H9 (cell line): Measurements from ENCODE around the gene TYMP. TPM values are rescaled to one million over a fixed set of nuclear protein-coding genes. Genes with fewer than 3 reads are reported as not detected.
A peak's percentile ranks its signal among the peaks of the same experiment; 100 is the strongest.

Source experiments
- DNase-seq: peaks from one replicate; pipeline ENCODE4 v3.0.0-alpha.2; 2017
- H2AFZ ChIP-seq: one replicate; pipeline ENCODE4 v1.6.1; 2013; ENCODE audit warnings: mild to moderate bottlenecking, low read length, control low read depth, moderate library complexity
- H2AK5ac ChIP-seq: 2 replicates; pipeline ENCODE4 v1.6.1; 2013; ENCODE audit warnings: low read length, control low read depth, mixed read lengths; ENCODE audit not compliant: insufficient read length
- H2BK120ac ChIP-seq: one replicate; pipeline ENCODE4 v1.6.1; 2013; ENCODE audit warnings: low read depth, mild to moderate bottlenecking, low read length, control low read depth, inconsistent platforms; ENCODE audit not compliant: poor library complexity, severe bottlenecking
- H2BK12ac ChIP-seq: 2 replicates; pipeline ENCODE4 v1.6.1; 2013; ENCODE audit warnings: low read length, control low read depth, mixed read lengths, low read depth; ENCODE audit not compliant: insufficient read length
- H2BK15ac ChIP-seq: 2 replicates; pipeline ENCODE4 v1.6.1; 2013; ENCODE audit warnings: low read depth, low read length, control low read depth
- H2BK20ac ChIP-seq: one replicate; pipeline ENCODE4 v1.6.1; 2013; ENCODE audit warnings: low read depth, mild to moderate bottlenecking, low read length, control low read depth, inconsistent platforms; ENCODE audit not compliant: poor library complexity, severe bottlenecking
- H2BK5ac ChIP-seq: 2 replicates; pipeline ENCODE4 v1.6.1; 2013; ENCODE audit warnings: low read length, control low read depth, mixed read lengths; ENCODE audit not compliant: insufficient read length
- H3K14ac ChIP-seq: 2 replicates; pipeline ENCODE4 v1.6.1; 2013; ENCODE audit warnings: low read length, control low read depth; ENCODE audit not compliant: insufficient read depth
- H3K18ac ChIP-seq: 2 replicates; pipeline ENCODE4 v1.6.1; 2013; ENCODE audit warnings: low read depth, mild to moderate bottlenecking, mixed read lengths, low read length, control low read depth; ENCODE audit not compliant: insufficient read length
- H3K23ac ChIP-seq: 2 replicates; pipeline ENCODE4 v1.6.1; 2013; ENCODE audit warnings: low read length, control low read depth, mixed read lengths, low read depth; ENCODE audit not compliant: insufficient read length
- H3K23me2 ChIP-seq: 2 replicates; pipeline ENCODE4 v1.6.1; 2013; ENCODE audit warnings: low read depth, mild to moderate bottlenecking, mixed read lengths, low read length, control low read depth; ENCODE audit not compliant: insufficient read length, poor library complexity, severe bottlenecking
- H3K27ac ChIP-seq: 2 replicates; pipeline ENCODE4 v1.5.1; 2013; ENCODE audit warnings: low read length, control low read depth, mixed read lengths, low read depth; ENCODE audit not compliant: insufficient read length
- H3K27me3 ChIP-seq: 2 replicates; pipeline ENCODE4 v1.6.1; 2013; ENCODE audit warnings: low read length, control low read depth, inconsistent platforms; ENCODE audit not compliant: insufficient read depth
- H3K4ac ChIP-seq: 2 replicates; pipeline ENCODE4 v1.6.1; 2013; ENCODE audit warnings: low read depth, mild to moderate bottlenecking, control low read depth, inconsistent platforms, low read length, moderate library complexity
- H3K4me1 ChIP-seq: 2 replicates; pipeline ENCODE4 v1.6.1; 2013; ENCODE audit warnings: low read length, control low read depth, inconsistent platforms; ENCODE audit not compliant: insufficient read depth
- H3K4me2 ChIP-seq: 2 replicates; pipeline ENCODE4 v1.6.1; 2013; ENCODE audit warnings: low read length, control low read depth, mixed read lengths; ENCODE audit not compliant: insufficient read length, insufficient read depth
- H3K56ac ChIP-seq: 2 replicates; pipeline ENCODE4 v1.6.1; 2013; ENCODE audit warnings: low read depth, mild to moderate bottlenecking, mixed read lengths, low read length, control low read depth; ENCODE audit not compliant: insufficient read length
- H3K79me1 ChIP-seq: 2 replicates; pipeline ENCODE4 v1.6.1; 2013; ENCODE audit warnings: low read depth, mild to moderate bottlenecking, moderate library complexity, low read length, control low read depth, inconsistent platforms; ENCODE audit not compliant: insufficient read depth, poor library complexity, severe bottlenecking
- H3K79me2 ChIP-seq: 2 replicates; pipeline ENCODE4 v1.6.1; 2013; ENCODE audit warnings: low read length, control low read depth, inconsistent platforms; ENCODE audit not compliant: insufficient read depth
- H3K9ac ChIP-seq: 2 replicates; pipeline ENCODE4 v1.6.1; 2013; ENCODE audit warnings: low read length, control low read depth, mixed read lengths; ENCODE audit not compliant: insufficient read length; ENCODE audit errors: extremely low read depth
- H3K9me3 ChIP-seq: one replicate; pipeline ENCODE4 v1.6.1; 2013; ENCODE audit warnings: low read depth, low read length, inconsistent platforms; ENCODE audit not compliant: control insufficient read depth
- H3T11ph ChIP-seq: one replicate; pipeline ENCODE4 v1.6.1; 2013; ENCODE audit warnings: mild to moderate bottlenecking, low read length, control low read depth, inconsistent platforms
- H4K20me1 ChIP-seq: one replicate; pipeline ENCODE4 v1.6.1; 2013; ENCODE audit not compliant: control insufficient read depth, insufficient read length, insufficient read depth
- H4K5ac ChIP-seq: 2 replicates; pipeline ENCODE4 v1.6.1; 2013; ENCODE audit warnings: low read depth, mild to moderate bottlenecking, mixed read lengths, low read length, control low read depth; ENCODE audit not compliant: insufficient read length
- H4K8ac ChIP-seq: replicated peaks from 2 replicates; pipeline ENCODE4 v1.6.1; 2013; ENCODE audit warnings: low read length, control low read depth, mixed read lengths, low read depth; ENCODE audit not compliant: insufficient read length
- H4K91ac ChIP-seq: 2 replicates; pipeline ENCODE4 v1.6.1; 2013; ENCODE audit warnings: low read depth, mild to moderate bottlenecking, moderate library complexity, mixed read lengths, low read length, control low read depth; ENCODE audit not compliant: insufficient read length
- H3K27ac Mint-ChIP-seq, 3 experiments: 2 replicates in 2 of 3; 3 replicates in 1 of 3; pipeline ENCODE4 v1.8.0; 2020 to 2021; ENCODE audit warnings: mixed read lengths in 3 of 3, mild to moderate bottlenecking in 1 of 3, moderate library complexity in 1 of 3
- H3K27me3 Mint-ChIP-seq: 2 replicates; pipeline ENCODE4 v1.8.0; 2021; ENCODE audit warnings: low read depth, mild to moderate bottlenecking, moderate library complexity, mixed read lengths
- H3K36me3 Mint-ChIP-seq, 3 experiments: 2 replicates in 2 of 3; 3 replicates in 1 of 3; pipeline ENCODE4 v1.8.0; 2020 to 2021; ENCODE audit warnings: low read depth in 3 of 3, mixed read lengths in 3 of 3; ENCODE audit not compliant: insufficient read depth in 1 of 3
- H3K4me1 Mint-ChIP-seq, 2 experiments: 2 replicates each; pipeline ENCODE4 v1.8.0; 2020; ENCODE audit warnings: mixed read lengths in 2 of 2
- H3K4me3 Mint-ChIP-seq, 2 experiments: 2 replicates in 1 of 2; 3 replicates in 1 of 2; pipeline ENCODE4 v1.8.0; 2020 to 2021; ENCODE audit warnings: mild to moderate bottlenecking in 2 of 2, mixed read lengths in 2 of 2, moderate library complexity in 1 of 2
- H3K9me3 Mint-ChIP-seq, 2 experiments: 2 replicates in 1 of 2; 3 replicates in 1 of 2; pipeline ENCODE4 v1.8.0; 2020; ENCODE audit warnings: mild to moderate bottlenecking in 2 of 2, mixed read lengths in 2 of 2, moderate library complexity in 1 of 2
- CTCF ChIP-seq: fragments of 200-600 bp; sonication (generic); conservative IDR thresholded peaks from 3 replicates; pipeline ENCODE4 v1.8.0; 2021; ENCODE audit warnings: antibody characterized with exemption, mild to moderate bottlenecking
- WGBS: extraction: QIAGEN DNeasy Blood & Tissue Kit; methylation state at CpG from one replicate; pipeline ENCODE4 v1.1.7; 2013; ENCODE audit warnings: missing lambda C conversion rate, low lambda C conversion rate, mixed read lengths; ENCODE audit not compliant: insufficient read length; ENCODE audit errors: extremely low coverage; 5-methylcytosine and 5-hydroxymethylcytosine counted together
- total RNA-seq: library from RNA; stranded (reverse); gene quantifications from 2 replicates; pipeline ENCODE4 v1.2.1, GENCODE V29; 2021

TYMP gene
- total RNA-seq, 1 experiment from 2014 or later, result 1.0 TPM

DNA sequence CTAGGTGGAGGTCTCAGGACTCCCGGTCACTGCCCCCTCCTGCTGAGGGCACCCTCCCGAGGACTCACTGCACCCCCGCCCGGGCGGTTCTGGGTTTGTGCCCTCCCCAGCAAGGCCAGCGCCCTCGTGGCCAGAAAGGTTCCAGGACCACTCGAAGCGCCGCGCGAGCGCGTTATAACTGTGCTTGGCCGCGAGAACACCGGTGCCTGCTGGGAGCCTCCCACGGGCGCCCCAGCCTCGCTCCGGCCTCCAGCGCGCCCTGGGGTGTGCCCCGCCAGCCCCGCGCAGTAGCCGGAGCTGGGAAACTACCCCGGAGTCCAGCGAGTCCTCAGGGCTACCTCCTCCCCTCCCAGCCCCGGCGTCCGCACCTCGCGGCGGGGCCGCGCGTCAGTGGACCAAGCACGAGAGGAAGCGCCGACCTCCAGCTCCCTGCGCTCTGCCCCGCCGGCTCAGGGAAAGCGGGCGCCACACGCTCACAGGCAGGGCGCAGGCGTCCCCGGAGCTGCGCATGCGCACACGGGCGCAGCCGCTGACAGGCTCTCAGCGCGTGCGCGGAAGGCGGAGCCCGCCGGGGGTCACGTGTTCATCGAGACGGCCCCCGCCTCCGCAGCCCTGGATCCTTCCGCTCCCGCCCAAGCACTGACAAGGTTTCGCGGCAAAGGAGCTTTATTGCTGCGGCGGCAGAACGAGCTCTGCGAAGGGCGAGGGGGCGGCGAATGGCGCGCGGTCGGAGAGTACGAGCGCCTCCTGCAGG is 4.5 kb downstream of the TYMP start, which contains the start of gene SCO2:
SCO2 (minus strand) TSS at position 495 of the 754 bp plus-strand sequence. CDS start 1,187 bp downstream, outside the sequence.
- no peaks in the 10 kb centered on the region for H3K79me1 ChIP-seq
- H3K23ac ChIP-seq, result no peak within 1 kb of the TSS
- H2AK5ac ChIP-seq, result no peak within 1 kb of the TSS
- peak within 1 kb of the TSS; percentile 70 for H3K4me2 ChIP-seq
- Mint-ChIP-seq H3K27ac (peak within 1 kb of the TSS in 2 of 3 experiments; percentile 49 to 80; a peak in 2 of 7 replicates), H3K4me3 (peak within 1 kb of the TSS; percentile 82 to 88), H3K9me3 (no peaks in the 10 kb centered on the region; a peak in 1 of 5 replicates), H3K27me3 (peaks cover 35% of the 10 kb centered on the region), H3K36me3 (peaks cover 2 to 28% (median 18%) of the 10 kb centered on the region in 3 experiments; a peak in 5 of 7 replicates), H3K4me1 (peaks cover 11 to 15% of the 10 kb centered on the region in 2 experiments)
- no peaks in the 10 kb centered on the region for H4K20me1 ChIP-seq
- H4K91ac ChIP-seq, result no peak within 1 kb of the TSS
- H3K56ac ChIP-seq, result no peak within 1 kb of the TSS
- no peak within 1 kb of the TSS for H3K18ac ChIP-seq
- H2BK5ac ChIP-seq, result no peak within 1 kb of the TSS
- peaks cover 21% of the 10 kb centered on the region; the same call in 1 of the 2 replicates for H3K27me3 ChIP-seq
- H3K14ac ChIP-seq, result peak within 1 kb of the TSS; percentile 18
- no peak within 1 kb of the TSS for H2BK15ac ChIP-seq
- peak; percentile 61 for TF ChIP-seq CTCF
- no CpG with 5 or more reads among the region's 84 CpGs for WGBS
- H3K23me2 ChIP-seq, result peaks cover 4% of the 10 kb centered on the region
- H3K4me1 ChIP-seq, result peaks cover 3% of the 10 kb centered on the region; the same call in 1 of the 2 replicates
- no peak within 1 kb of the TSS for H2AFZ ChIP-seq
- DNase-seq, result peak; percentile 94
- H4K8ac ChIP-seq, result no peak within 1 kb of the TSS
- H3K4ac ChIP-seq, result no peak within 1 kb of the TSS
- no peak within 1 kb of the TSS for H2BK12ac ChIP-seq
- H2BK20ac ChIP-seq, result no peak within 1 kb of the TSS
- H3K9me3 ChIP-seq, result no peaks in the 10 kb centered on the region
- H3T11ph ChIP-seq, result no peak within 1 kb of the TSS
- no peak within 1 kb of the TSS for H3K27ac ChIP-seq
- peak within 1 kb of the TSS; percentile 34 for H3K9ac ChIP-seq
- H2BK120ac ChIP-seq, result no peak within 1 kb of the TSS
- no peaks in the 10 kb centered on the region for H3K79me2 ChIP-seq
- H4K5ac ChIP-seq, result no peak within 1 kb of the TSS
